Epithelial cell of proximal tubule (primary cell): ENCODE measurements around the gene ARL16. TPM values are rescaled to one million over a fixed set of nuclear protein-coding genes. Genes with fewer than 3 reads are reported as not detected.

Source experiments
- DNase-seq: peaks from one replicate; pipeline ENCODE4 v3.0.0-alpha.2; 2011; ENCODE audit warnings: low read depth
- H3K4me3 ChIP-seq: 2 replicates; pipeline ENCODE4 v1.5.1; 2011; ENCODE audit warnings: low read depth, mild to moderate bottlenecking, low read length
- total RNA-seq: library from RNA; depleted of rRNA; stranded (reverse); fragments of >200 nt; gene quantifications from 2 replicates; pipeline ENCODE4 v1.2.3, GENCODE V29; 2015
- TF ChIP-seq, protein P1 (sequence below): conservative IDR thresholded peaks from 2 replicates; pipeline ENCODE4 v1.5.1; 2012; ENCODE audit warnings: low read depth, mild to moderate bottlenecking, low read length

Gene ARL16
- total RNA-seq, 1 donor from 2014 or later: 59.0 TPM

DNA sequence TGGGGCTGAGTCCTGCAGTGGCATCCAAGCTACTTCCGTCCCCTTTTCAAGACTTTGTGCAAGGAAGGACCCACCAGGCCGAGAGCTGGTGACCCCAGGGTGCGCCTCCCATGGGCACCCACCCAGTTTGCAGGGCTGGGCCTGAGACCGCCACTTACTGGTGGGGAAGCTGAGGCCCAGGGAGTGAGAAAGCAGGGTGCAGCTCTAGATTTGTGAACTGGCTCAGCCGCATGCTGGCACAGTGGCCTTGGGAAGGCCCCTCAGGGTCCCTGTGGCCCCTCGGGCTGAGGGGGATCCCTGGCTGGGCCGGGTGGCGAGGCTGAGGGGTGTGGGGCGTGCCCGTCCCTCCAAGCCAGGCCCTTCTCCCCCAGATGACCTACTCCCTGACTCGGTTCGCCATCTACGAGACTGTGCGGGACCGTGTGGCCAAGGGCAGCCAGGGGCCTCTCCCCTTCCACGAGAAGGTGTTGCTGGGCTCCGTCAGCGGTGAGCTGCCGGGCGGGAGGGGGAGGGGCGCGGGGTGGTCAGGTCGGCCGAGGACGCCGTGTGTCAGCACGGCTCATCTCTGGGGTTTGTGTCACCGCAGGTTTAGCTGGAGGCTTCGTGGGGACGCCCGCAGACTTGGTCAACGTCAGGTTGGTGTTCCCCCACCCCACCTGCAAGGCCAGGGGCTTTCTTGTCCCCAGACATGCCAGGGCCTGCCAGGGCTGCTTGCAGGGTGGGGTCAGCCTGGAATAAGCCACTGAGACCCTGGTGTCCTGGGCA, 31.7 kb upstream of the ARL16 start:
- no peak overlapping the region for H3K4me3 ChIP-seq
- TF ChIP-seq, protein P1, sequence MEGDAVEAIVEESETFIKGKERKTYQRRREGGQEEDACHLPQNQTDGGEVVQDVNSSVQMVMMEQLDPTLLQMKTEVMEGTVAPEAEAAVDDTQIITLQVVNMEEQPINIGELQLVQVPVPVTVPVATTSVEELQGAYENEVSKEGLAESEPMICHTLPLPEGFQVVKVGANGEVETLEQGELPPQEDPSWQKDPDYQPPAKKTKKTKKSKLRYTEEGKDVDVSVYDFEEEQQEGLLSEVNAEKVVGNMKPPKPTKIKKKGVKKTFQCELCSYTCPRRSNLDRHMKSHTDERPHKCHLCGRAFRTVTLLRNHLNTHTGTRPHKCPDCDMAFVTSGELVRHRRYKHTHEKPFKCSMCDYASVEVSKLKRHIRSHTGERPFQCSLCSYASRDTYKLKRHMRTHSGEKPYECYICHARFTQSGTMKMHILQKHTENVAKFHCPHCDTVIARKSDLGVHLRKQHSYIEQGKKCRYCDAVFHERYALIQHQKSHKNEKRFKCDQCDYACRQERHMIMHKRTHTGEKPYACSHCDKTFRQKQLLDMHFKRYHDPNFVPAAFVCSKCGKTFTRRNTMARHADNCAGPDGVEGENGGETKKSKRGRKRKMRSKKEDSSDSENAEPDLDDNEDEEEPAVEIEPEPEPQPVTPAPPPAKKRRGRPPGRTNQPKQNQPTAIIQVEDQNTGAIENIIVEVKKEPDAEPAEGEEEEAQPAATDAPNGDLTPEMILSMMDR: no peak
- no peak for DNase-seq

- peak overlapping the region; percentile 72 for H3K4me3 ChIP-seq
- TF ChIP-seq, protein P1: no peak
- DNase-seq: no peak
Observed at GRCh38 chr17:81714412-81715106, 31.0 kb upstream of the ARL16 start.

GRCh38 chr17:81713556-81714411, 30.2 kb upstream of the ARL16 start:
- TF ChIP-seq, protein P1: no peak
- peak overlapping the region; percentile 72 for H3K4me3 ChIP-seq
- DNase-seq: no peak

DNA sequence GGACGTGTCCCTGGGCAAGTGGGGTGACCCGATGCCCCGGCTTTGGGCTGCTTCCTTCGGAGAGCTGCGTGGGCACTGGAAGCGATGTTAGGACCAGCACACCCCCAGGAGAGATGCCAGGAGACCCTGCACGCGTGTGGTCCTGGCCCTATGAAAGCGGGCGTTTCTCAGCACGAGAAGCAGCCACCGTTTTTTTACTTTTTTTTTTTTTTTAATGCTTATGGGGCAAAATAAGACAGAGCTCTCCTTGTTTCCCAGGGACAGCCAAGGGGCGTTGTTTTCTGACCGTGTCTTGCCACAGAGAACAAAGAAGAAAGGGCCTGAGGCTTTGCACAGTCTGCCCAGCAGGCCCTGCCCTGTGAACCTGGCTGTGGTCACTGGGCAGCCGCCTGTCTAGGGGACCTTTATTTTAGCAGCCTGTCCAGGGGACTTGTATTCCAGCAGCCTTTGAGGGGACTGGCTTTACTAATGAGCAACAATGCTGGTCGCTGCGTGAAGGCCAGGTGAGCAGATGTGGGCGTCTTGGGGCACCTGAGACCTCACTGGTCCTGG, 29.5 kb upstream of the ARL16 start:
- peak overlapping the region; percentile 72 for H3K4me3 ChIP-seq
- DNase-seq: no peak
- TF ChIP-seq, protein P1: no peak

- peak overlapping the region; percentile 72 for H3K4me3 ChIP-seq
- DNase-seq: no peak
- TF ChIP-seq, protein P1: peak; percentile 22
Observed at GRCh38 chr17:81712468-81713003, 28.9 kb upstream of the ARL16 start.

DNA sequence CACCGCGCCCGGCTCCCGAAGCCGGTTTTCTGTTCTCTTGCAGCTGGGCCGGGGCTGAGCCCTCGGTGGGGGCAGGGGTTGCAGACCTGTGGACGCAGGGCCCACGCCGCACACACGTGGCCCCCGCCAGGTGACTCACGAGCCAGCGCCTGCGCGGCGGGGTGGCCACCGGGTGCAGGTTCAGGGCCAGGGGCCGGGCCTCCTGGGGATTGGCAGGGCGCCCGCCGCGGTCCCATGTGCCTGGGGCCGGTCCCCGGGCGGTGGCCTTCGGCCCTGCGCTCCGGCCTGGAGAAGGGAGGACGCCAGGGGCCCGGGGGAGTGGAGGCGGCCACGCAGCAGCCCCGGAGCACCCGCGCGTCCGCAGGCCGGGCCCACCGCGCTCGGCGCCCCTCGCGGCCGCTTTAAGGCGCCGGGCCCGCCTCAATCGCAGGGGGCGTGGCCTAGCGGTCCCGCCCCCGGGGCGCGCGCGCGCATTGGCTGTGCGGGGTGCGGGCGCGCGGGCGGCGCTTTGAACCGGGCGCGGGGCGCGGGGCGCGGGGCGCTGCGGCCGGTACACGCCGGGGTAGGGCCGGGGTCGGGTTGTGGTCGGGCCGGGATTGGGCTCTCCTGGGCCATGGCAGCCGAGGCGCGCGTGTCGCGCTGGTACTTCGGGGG, 28.3 kb upstream of the ARL16 start, which contains the start of gene SLC25A10:
TSS of gene SLC25A10 (plus strand) at position 471 of the 654 bp plus-strand sequence. CDS start at position 614, 143 bp downstream.
- DNase-seq: no peak
- peak within 1 kb of the TSS; percentile 72 for H3K4me3 ChIP-seq
- TF ChIP-seq, protein P1: no peak
